Erythroblast (primary cell): ENCODE measurements around the gene UFM1.

Experiments
- GATA1 ChIP-seq: IDR thresholded peaks from 2 replicates; pipeline ENCODE4 v1.6.1; 2011; ENCODE audit warnings: low read depth, mild to moderate bottlenecking, control low read depth, low read length, moderate library complexity
- POLR2A ChIP-seq: IDR thresholded peaks from 2 replicates; pipeline ENCODE4 v1.6.1; 2011; ENCODE audit warnings: mild to moderate bottlenecking, low read length

DNA sequence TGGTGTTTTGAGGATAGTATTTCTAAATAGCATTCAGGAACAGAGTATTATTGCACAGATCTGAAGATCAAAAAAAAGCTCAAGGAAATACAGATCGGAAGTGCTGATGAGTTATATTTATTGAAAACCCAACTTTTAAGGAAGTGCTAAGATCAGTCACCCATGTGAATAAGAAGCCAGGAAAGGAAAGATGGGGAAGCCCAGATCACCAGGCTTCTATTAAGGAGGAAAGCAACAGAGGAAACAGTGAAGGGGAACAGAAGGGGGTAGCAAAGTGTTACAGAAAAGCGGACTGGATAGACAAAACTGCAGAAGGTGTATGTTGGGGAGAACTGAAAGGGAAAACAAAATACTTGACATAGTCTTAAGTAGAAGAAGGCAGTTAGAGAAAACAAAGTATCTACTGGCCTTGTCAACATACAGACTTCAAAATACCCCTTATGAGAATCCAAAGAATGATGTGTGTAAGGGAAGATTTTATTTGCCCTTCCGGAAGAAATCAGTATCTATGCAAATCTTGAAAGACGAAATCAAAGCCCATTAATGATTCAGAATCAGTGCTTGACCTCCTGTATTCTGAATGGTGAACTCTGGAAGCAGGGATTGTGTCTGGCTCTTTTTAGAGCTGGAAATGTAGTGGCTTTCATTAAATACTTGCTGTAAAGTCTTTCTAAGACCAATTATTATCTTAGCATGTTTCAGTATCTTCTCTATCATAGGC lies 12.1 kb downstream of the UFM1 start:
- TF ChIP-seq POLR2A (no peak), GATA1 (no peak)
